OCI-LY1 (cell line): ENCODE results near the gene IGLON5.

Experiments used
- EZH2 ChIP-seq: fragments of 200-600 bp; sonication (generic), shearing (Covaris generic); IDR thresholded peaks from 2 replicates; pipeline ENCODE4 v1.8.0; 2017; ENCODE audit warnings: borderline replicate concordance, mixed run types, mild to moderate bottlenecking, antibody characterized with exemption, low read length, moderate library complexity, mixed read lengths
- TF ChIP-seq, protein P1 (sequence below): fragments of 200-600 bp; sonication (generic), shearing (Covaris generic); IDR thresholded peaks from 2 replicates; pipeline ENCODE4 v1.5.1; 2017; ENCODE audit warnings: mild to moderate bottlenecking, antibody characterized with exemption, low read length, moderate library complexity, mixed read lengths

- TF ChIP-seq, protein P1, sequence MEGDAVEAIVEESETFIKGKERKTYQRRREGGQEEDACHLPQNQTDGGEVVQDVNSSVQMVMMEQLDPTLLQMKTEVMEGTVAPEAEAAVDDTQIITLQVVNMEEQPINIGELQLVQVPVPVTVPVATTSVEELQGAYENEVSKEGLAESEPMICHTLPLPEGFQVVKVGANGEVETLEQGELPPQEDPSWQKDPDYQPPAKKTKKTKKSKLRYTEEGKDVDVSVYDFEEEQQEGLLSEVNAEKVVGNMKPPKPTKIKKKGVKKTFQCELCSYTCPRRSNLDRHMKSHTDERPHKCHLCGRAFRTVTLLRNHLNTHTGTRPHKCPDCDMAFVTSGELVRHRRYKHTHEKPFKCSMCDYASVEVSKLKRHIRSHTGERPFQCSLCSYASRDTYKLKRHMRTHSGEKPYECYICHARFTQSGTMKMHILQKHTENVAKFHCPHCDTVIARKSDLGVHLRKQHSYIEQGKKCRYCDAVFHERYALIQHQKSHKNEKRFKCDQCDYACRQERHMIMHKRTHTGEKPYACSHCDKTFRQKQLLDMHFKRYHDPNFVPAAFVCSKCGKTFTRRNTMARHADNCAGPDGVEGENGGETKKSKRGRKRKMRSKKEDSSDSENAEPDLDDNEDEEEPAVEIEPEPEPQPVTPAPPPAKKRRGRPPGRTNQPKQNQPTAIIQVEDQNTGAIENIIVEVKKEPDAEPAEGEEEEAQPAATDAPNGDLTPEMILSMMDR, result no peak
- no peak for TF ChIP-seq EZH2
These were observed 8.3 kb downstream of the IGLON5 start for GRCh38 chr19:51319649-51320279.
